MV-4-11 (cell line): ENCODE results near the gene CFAP161.

Experiments
- DNase-seq: peaks from one replicate; lab custom pipeline; 2025; lab: John Stamatoyannopoulos, UW

Gene CFAP161

GRCh38 chr15:81107889-81108288, 26.2 kb upstream of the CFAP161 start:
- DNase-seq = peak; percentile 45

GRCh38 chr15:81108427-81108826, 25.6 kb upstream of the CFAP161 start:
- no peak for DNase-seq

- no peak for DNase-seq
Measured at GRCh38 chr15:81111018-81111417, 23.1 kb upstream of the CFAP161 start.

GRCh38 chr15:81111510-81112470, 22.3 kb upstream of the CFAP161 start:
- no peak for DNase-seq

GRCh38 chr15:81113204-81113657, 20.8 kb upstream of the CFAP161 start:
- DNase-seq = no peak

- DNase-seq = no peak
Measured at GRCh38 chr15:81113861-81114291, 20.2 kb upstream of the CFAP161 start.

GRCh38 chr15:81115054-81115939, 18.8 kb upstream of the CFAP161 start:
- DNase-seq = peak; percentile 57

- peak; percentile 1 for DNase-seq
Measured at GRCh38 chr15:81117136-81117535, 16.9 kb upstream of the CFAP161 start.

GRCh38 chr15:81117581-81117980, 16.5 kb upstream of the CFAP161 start:
- no peak for DNase-seq

GRCh38 chr15:81118361-81118760, 15.7 kb upstream of the CFAP161 start:
- no peak for DNase-seq

- DNase-seq = no peak
Measured at GRCh38 chr15:81120069-81120468, 14.0 kb upstream of the CFAP161 start.

- no peak for DNase-seq
Measured at GRCh38 chr15:81126892-81127291, 7.2 kb upstream of the CFAP161 start.

GRCh38 chr15:81141478-81141877, 7.4 kb downstream of the CFAP161 start:
- peak; percentile 87 for DNase-seq

GRCh38 chr15:81146006-81146405, 11.9 kb downstream of the CFAP161 start:
- DNase-seq = no peak

- peak; percentile 5 for DNase-seq
Measured at GRCh38 chr15:81146466-81146865, 12.4 kb downstream of the CFAP161 start.

GRCh38 chr15:81151389-81151788, 17.3 kb downstream of the CFAP161 start:
- DNase-seq = no peak

GRCh38 chr15:81152339-81152738, 18.3 kb downstream of the CFAP161 start:
- DNase-seq = no peak

GRCh38 chr15:81152799-81153198, 18.7 kb downstream of the CFAP161 start:
- no peak for DNase-seq

- DNase-seq = peak; percentile 69
Measured at GRCh38 chr15:81155375-81156218, 21.5 kb downstream of the CFAP161 start.

GRCh38 chr15:81156324-81156723, 22.3 kb downstream of the CFAP161 start:
- no peak for DNase-seq

GRCh38 chr15:81157195-81157938, 23.3 kb downstream of the CFAP161 start:
- no peak for DNase-seq
